ENCODE data around the gene LEMD3. TPM values are rescaled to one million over a fixed set of nuclear protein-coding genes. Genes with fewer than 3 reads are reported as not detected.

Gene LEMD3
- total and polyA plus RNA-seq, 2 of the 8 experiments (the other 6 are each of a cell fraction or from before 2014, with no cell fraction given): 5.8 to 33.2 TPM

- TF ChIP-seq CHD7 (IDR thresholded peaks at IDR 0.05; ENCODE audit: insufficient replicate concordance, low read length): no peak
- TF ChIP-seq GTF2F1 (IDR thresholded peaks at IDR 0.05; ENCODE audit: borderline replicate concordance, low read depth, low read length): no peak
- TF ChIP-seq, protein P1, sequence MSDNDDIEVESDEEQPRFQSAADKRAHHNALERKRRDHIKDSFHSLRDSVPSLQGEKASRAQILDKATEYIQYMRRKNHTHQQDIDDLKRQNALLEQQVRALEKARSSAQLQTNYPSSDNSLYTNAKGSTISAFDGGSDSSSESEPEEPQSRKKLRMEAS (IDR thresholded peaks at IDR 0.05): no peak
- TF ChIP-seq POLR2AphosphoS5 (IDR thresholded peaks at IDR 0.05; ENCODE audit: low read depth, low read length): no peak
- no peak for TF ChIP-seq JUN (IDR thresholded peaks at IDR 0.05; ENCODE audit: low read depth, low read length)
- TF ChIP-seq, protein P2, sequence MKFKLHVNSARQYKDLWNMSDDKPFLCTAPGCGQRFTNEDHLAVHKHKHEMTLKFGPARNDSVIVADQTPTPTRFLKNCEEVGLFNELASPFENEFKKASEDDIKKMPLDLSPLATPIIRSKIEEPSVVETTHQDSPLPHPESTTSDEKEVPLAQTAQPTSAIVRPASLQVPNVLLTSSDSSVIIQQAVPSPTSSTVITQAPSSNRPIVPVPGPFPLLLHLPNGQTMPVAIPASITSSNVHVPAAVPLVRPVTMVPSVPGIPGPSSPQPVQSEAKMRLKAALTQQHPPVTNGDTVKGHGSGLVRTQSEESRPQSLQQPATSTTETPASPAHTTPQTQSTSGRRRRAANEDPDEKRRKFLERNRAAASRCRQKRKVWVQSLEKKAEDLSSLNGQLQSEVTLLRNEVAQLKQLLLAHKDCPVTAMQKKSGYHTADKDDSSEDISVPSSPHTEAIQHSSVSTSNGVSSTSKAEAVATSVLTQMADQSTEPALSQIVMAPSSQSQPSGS (IDR thresholded peaks at IDR 0.05; ENCODE audit: low read length): no peak
- no peak for TF ChIP-seq EZH2 (IDR thresholded peaks at IDR 0.05; ENCODE audit: low read depth, low read length, severe bottlenecking)
Measured at GRCh38 chr12:65269603-65270002, 100.2 kb downstream of the LEMD3 start (continued).

Data from H1 (cell line).